ENCODE measurements around the gene CLSTN2. TPM values are rescaled to one million over a fixed set of nuclear protein-coding genes. Genes with fewer than 3 reads are reported as not detected.

Gene CLSTN2
- total and polyA plus RNA-seq, 10 donors, result 0.02 to 0.22 (median 0.13) TPM; not detected in 1

GRCh38 chr3:140365872-140366697, 431.1 kb downstream of the CLSTN2 start:
- Histone ChIP-seq H3K36me3 (no peaks in the 10 kb centered on the region), H3K27ac (no peak overlapping the region), H3K4me3 (no peak overlapping the region), H3K27me3 (replicated peaks in 1 of 7) (no peaks in the 10 kb centered on the region), H3K4me1 (no peaks in the 10 kb centered on the region), H3K9me3 (no peaks in the 10 kb centered on the region)
- DNase-seq, result no peak
- intact Hi-C loops (cut with DNase I; ENCODE audit: low total_unique reads), result no loop called here
- no peak for TF ChIP-seq POLR2A (IDR thresholded peaks at IDR 0.05)
- TF ChIP-seq POLR2AphosphoS5 (IDR thresholded peaks at IDR 0.05), result no peak
- TF ChIP-seq CTCF (IDR thresholded peaks at IDR 0.05 in 8 of 11, conservative IDR thresholded peaks at IDR 0.05 in 3 of 11), result no peak
- 81 to 92% (median 83%) methylated on average over 9 of the region's 9 CpGs for WGBS, 5 donors

- 73 to 84% (median 73%) methylated on average over 4 to 5 of the region's 5 CpGs for WGBS, 5 donors
- H3K36me3 ChIP-seq, result no peaks in the 10 kb centered on the region
- no peaks in the 10 kb centered on the region for H3K27me3 ChIP-seq (replicated peaks in 1 of 7)
- H3K9me3 ChIP-seq, result no peaks in the 10 kb centered on the region
- no peak overlapping the region for H3K27ac ChIP-seq
- intact Hi-C loops (cut with DNase I; ENCODE audit: low total_unique reads), result no loop called here
- H3K4me1 ChIP-seq, result no peaks in the 10 kb centered on the region
- H3K4me3 ChIP-seq, result no peak overlapping the region
- DNase-seq, result no peak
- TF ChIP-seq CTCF (IDR thresholded peaks at IDR 0.05 in 8 of 11, conservative IDR thresholded peaks at IDR 0.05 in 3 of 11) (no peak), POLR2A (IDR thresholded peaks at IDR 0.05) (no peak), POLR2AphosphoS5 (IDR thresholded peaks at IDR 0.05) (no peak)
Observed at GRCh38 chr3:140368223-140368811, 433.3 kb downstream of the CLSTN2 start.

GRCh38 chr3:140370686-140371085, 435.7 kb downstream of the CLSTN2 start:
- WGBS, 5 donors, result 30 to 43% (median 32%) methylated on average over 2 of the region's 2 CpGs
- H3K4me3 ChIP-seq, result no peak overlapping the region
- H3K27ac ChIP-seq, result no peak overlapping the region
- no peaks in the 10 kb centered on the region for H3K36me3 ChIP-seq
- H3K27me3 ChIP-seq (replicated peaks in 1 of 7), result no peaks in the 10 kb centered on the region
- no peaks in the 10 kb centered on the region for H3K9me3 ChIP-seq
- TF ChIP-seq POLR2A (IDR thresholded peaks at IDR 0.05), result no peak
- no peak for TF ChIP-seq CTCF (IDR thresholded peaks at IDR 0.05 in 8 of 11, conservative IDR thresholded peaks at IDR 0.05 in 3 of 11)
- TF ChIP-seq POLR2AphosphoS5 (IDR thresholded peaks at IDR 0.05), result no peak
- no peak for DNase-seq
- intact Hi-C loops (cut with DNase I; ENCODE audit: low total_unique reads), result no loop called here
- no peaks in the 10 kb centered on the region for H3K4me1 ChIP-seq

- DNase-seq, result no peak
- Histone ChIP-seq H3K4me1 (no peaks in the 10 kb centered on the region), H3K27ac (no peak overlapping the region), H3K27me3 (replicated peaks in 1 of 7) (no peaks in the 10 kb centered on the region), H3K36me3 (no peaks in the 10 kb centered on the region), H3K4me3 (no peak overlapping the region), H3K9me3 (no peaks in the 10 kb centered on the region)
- no peak for TF ChIP-seq POLR2A (IDR thresholded peaks at IDR 0.05)
- no peak for TF ChIP-seq CTCF (IDR thresholded peaks at IDR 0.05 in 8 of 11, conservative IDR thresholded peaks at IDR 0.05 in 3 of 11)
- no peak for TF ChIP-seq POLR2AphosphoS5 (IDR thresholded peaks at IDR 0.05)
- WGBS, 5 donors, result 76 to 93% (median 86%) methylated on average over 1 of the region's 1 CpG
- intact Hi-C loops (cut with DNase I; ENCODE audit: low total_unique reads), result no loop called here
Observed at GRCh38 chr3:140373234-140373633, 438.2 kb downstream of the CLSTN2 start.
